NCI-H128 (cell line): ENCODE data around the gene ZNF513.
"Not testable (repeated sequence)": the region's sequence is repeated elsewhere in the genome, so short reads cannot be mapped to it uniquely, and the experiment has no call there.

Experiments used
- DNase-seq: peaks from one replicate; lab custom pipeline; 2025; ENCODE audit not compliant: unreplicated experiment; lab: John Stamatoyannopoulos, UW

ZNF513 gene, protein sequence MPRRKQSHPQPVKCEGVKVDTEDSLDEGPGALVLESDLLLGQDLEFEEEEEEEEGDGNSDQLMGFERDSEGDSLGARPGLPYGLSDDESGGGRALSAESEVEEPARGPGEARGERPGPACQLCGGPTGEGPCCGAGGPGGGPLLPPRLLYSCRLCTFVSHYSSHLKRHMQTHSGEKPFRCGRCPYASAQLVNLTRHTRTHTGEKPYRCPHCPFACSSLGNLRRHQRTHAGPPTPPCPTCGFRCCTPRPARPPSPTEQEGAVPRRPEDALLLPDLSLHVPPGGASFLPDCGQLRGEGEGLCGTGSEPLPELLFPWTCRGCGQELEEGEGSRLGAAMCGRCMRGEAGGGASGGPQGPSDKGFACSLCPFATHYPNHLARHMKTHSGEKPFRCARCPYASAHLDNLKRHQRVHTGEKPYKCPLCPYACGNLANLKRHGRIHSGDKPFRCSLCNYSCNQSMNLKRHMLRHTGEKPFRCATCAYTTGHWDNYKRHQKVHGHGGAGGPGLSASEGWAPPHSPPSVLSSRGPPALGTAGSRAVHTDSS

GRCh38 chr2:27380626-27381545 is at the start of gene ZNF513:
ZNF513 (minus strand) TSS chr2:27380734; CDS start chr2:27380526, 208 bp downstream.
- peak; percentile 86 for DNase-seq

DNA sequence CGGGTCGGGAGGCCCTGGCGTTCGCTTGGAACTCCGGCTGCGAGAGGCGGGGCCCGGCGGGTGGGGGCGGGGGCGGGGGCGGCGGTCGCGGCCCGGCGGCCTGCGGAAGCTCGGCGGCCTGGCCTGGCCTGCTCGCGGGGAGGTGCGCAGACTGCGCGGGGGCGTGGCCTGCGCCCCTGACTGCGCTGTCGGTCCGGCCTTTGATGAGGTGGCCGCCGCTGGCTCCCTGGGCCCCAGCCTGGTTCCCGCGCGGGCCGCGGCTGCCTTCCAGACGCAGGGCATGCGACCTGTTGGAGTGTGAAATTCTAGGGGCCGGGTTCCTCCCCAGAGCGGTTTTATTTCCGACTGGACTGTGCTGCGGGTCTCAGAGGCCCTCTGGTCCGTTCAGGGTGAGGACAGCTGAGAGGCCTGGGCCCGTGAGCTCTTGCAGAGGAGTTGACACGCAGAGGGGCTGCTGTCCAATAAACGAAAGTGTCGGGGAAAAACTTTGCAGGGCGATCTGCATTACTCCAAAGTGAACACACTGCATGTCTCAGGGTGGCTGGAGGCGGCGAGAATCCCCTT is 48.5 kb upstream of the ZNF513 start:
- no peak for DNase-seq

DNA sequence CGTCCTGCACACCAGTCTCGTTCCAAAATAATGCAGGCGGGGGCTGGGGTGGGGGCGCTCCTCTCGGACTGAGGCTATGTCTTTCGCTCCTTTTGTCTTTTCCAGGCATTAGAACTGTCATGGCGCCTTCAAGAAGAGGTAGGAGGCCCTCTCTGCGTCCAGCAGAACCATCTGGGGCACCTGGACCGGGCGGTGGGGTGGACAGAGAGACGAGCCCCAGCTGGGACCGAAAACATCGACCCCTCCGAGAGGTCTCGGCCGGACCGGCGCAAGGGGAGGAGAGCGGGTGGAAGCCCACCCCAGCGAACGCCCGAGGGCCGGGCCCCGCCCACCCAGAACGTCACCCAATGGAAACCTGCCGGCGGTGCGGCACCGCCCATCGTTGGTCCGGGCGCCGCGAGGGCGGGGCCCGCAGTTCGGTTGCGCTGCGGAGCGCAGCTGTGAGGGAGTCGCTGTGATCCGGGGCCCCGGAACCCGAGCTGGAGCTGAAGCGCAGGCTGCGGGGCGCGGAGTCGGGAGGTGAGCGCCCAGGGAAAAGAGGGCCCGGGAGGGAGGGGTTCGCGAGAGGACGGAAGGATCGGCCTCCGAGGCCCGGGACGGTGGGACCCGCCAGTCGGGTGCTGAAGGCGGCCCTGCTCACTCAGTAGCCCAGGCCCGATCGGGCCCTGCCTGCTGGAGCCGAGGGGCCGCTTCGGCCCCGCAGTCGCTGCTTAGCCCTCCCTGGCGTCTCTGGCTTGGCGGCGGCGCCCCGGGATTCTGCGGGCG is 47.9 kb upstream of the ZNF513 start, which contains the start of gene NRBP1:
Gene NRBP1, plus strand, starts transcription at position 419 of the 765 bp plus-strand sequence. CDS start 4,643 bp downstream, outside the sequence.
- DNase-seq = peak; percentile 78

GRCh38 chr2:27427863-27428212 is 47.3 kb upstream of the ZNF513 start:
- no peak for DNase-seq

DNA sequence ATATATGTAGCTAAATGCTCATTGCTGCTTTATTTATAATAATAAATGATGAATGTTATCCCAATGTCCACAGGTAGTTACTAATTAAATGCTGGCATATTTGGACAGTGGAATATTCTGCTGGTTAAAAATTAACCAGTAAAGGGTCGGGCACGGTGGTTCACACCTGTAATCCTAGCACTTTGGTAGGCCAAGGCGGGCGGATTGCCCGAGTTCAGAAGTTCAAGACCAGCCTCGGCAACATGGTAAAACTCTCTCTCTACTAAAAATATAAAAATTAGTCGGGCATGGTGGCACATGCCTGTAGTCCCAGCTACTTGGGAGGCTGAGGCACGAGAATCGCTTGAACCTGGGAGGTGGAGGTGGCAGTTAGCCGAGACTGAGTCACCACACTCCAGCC is 44.5 kb upstream of the ZNF513 start:
- not testable (repeated sequence) for DNase-seq

GRCh38 chr2:27422958-27423357 is 42.4 kb upstream of the ZNF513 start:
- DNase-seq = no peak

GRCh38 chr2:27421660-27422250 is 41.2 kb upstream of the ZNF513 start:
- DNase-seq = no peak

GRCh38 chr2:27420996-27421395 is 40.5 kb upstream of the ZNF513 start:
- DNase-seq = no peak

GRCh38 chr2:27416151-27416550 is 35.6 kb upstream of the ZNF513 start:
- no peak for DNase-seq

- DNase-seq = no peak
Measured at GRCh38 chr2:27412419-27413152, 32.1 kb upstream of the ZNF513 start.

DNA sequence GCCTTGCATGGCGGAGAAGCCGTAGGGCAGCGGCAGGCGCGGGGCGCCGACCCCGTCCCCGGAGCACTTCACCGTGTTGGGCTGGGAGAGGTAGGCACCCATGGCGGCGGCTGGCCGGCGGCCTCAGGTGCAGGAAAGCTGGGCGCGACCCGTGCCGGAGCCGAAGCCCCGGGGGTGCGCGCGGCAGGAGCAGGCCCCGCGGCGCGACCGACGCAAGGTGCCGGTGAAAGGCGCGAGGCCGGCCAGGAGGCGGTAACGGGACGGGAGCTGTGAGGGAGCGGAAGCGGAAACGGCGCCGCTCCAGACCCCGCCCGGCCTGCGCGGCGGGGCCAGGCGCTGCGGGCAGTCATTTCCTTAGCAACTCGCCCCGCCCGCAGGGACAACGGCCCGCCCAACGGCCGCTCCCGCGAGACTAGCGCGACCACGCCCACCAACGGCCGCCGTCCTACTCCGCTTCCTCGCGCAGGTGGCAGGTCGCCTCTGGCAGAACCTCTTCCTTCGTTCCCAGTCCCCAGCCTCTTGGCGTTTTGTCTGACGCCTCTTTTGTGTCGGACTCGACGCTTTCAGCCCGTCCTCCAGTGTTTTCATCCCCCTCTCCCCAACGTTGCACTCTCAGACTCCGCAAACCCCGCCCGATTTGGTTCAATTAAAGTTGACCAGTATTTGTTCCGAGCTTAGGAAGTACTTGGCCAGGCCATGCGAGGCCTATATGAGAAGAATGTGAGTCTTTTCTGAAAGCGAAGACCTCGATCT is 29.0 kb upstream of the ZNF513 start, which contains the start of gene PPM1G:
Gene PPM1G, minus strand, starts transcription at position 271 of the 753 bp plus-strand sequence. Its CDS starts 169 bp downstream, at position 102.
- DNase-seq = peak; percentile 87

DNA sequence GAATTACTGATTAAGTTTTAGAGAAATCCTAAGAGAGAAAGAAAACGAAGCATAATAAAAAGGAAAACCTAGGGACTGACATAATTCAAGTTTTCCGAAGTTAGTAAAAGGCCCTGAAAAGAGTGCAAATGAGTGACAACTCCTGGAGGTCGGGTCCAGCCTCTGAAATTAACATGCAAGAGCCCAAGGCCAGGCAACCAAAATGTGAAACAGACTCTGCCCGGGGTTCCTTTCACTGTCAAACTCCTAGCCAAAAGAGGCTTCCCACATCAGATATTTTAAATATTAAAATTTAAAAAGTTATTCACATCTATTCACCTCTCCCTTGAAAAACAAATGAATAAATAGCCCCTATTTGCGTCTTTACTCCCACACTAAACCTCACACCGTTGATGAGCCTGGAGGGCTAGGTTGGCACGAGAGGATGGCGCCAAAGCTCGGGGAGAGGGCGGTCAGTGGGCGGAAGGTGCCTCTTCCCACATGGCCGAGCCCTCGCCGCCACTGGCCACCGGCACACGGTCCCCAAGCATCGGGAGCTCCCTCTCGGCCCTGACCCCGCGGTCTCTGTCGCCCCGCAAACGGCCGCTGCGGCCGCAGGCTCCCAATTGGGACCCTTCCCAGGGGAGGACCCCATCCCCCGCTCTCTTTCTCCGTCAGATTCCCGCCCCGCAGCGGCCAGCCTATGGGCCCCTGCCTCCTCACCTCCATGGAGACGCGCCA is 28.2 kb upstream of the ZNF513 start:
- no peak for DNase-seq

- no peak for DNase-seq
Measured at GRCh38 chr2:27407798-27408491, 27.4 kb upstream of the ZNF513 start.

GRCh38 chr2:27400348-27401135 is 20.0 kb upstream of the ZNF513 start:
- no peak for DNase-seq

DNA sequence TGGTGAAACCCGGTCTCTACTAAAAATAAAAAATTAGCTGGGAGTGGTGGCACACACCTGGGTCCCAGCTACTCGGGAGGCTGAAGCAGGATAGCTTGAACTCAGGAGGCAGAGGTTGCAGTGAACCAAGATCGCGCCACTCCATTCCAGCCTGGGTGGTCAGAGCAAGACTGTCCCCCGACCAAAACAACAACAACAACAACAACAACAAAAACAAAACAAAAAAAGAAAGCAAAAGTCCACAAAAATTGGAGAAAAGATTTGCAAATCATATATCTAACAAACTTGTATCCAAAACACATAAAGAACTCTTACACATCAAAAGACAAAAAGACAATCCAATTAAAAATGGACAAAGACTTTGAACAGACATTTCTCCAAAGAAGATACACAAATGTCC is 18.4 kb upstream of the ZNF513 start:
- DNase-seq = no peak

GRCh38 chr2:27393225-27393624 is 12.7 kb upstream of the ZNF513 start:
- DNase-seq = no peak
